Measurements from ENCODE around the gene ZKSCAN1.
"Not testable (repeated sequence)": the region's sequence is repeated elsewhere in the genome, so short reads cannot be mapped to it uniquely, and the experiment has no call there.

Gene ZKSCAN1

DNA sequence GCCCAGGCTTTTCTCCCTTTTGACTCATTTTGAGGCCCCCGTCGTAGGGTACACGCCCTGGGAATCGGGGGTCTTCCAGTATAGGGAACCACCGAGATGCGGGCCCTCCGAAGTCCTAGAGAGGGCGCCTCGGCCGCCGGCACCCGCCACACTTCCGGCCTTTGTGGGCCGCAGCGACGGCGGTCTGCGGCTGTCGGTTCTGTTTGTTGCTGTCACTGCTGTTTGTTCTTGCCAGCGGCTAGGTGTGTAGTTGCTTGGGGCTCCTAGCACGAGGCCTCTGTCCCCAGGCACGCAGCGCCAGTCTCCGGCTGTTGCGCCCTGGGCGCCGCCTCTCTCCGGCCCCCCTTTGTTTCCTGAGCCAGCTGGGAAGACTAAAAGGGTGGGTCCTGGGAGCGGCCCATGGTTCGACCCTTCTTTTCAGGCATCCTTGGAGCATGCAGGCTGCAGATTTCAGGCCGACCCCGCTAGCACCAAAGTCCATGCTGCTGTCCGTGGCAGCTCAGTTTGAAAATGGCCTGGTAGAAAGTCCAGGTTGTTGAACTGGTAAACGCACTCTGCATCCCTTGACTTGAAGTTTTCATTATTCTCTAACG, 17.8 kb upstream of the ZKSCAN1 start:
- peak; percentile 57 for DNase-seq
- TF ChIP-seq, protein P1, sequence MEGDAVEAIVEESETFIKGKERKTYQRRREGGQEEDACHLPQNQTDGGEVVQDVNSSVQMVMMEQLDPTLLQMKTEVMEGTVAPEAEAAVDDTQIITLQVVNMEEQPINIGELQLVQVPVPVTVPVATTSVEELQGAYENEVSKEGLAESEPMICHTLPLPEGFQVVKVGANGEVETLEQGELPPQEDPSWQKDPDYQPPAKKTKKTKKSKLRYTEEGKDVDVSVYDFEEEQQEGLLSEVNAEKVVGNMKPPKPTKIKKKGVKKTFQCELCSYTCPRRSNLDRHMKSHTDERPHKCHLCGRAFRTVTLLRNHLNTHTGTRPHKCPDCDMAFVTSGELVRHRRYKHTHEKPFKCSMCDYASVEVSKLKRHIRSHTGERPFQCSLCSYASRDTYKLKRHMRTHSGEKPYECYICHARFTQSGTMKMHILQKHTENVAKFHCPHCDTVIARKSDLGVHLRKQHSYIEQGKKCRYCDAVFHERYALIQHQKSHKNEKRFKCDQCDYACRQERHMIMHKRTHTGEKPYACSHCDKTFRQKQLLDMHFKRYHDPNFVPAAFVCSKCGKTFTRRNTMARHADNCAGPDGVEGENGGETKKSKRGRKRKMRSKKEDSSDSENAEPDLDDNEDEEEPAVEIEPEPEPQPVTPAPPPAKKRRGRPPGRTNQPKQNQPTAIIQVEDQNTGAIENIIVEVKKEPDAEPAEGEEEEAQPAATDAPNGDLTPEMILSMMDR (IDR thresholded peaks at IDR 0.05; ENCODE audit: low read depth, low read length) = 0 out of 2 replicates have a peak, but pooled peaks have one; percentile 4
- H3K36me3 ChIP-seq = no peaks in the 10 kb centered on the region
- no peaks in the 10 kb centered on the region for H3K9me3 ChIP-seq
- H3K4me3 ChIP-seq (ENCODE audit: low read depth, low read length) = peak overlapping the region; percentile 67
- H3K27me3 ChIP-seq = no peaks in the 10 kb centered on the region
- no peaks in the 10 kb centered on the region for H3K4me1 ChIP-seq

DNA sequence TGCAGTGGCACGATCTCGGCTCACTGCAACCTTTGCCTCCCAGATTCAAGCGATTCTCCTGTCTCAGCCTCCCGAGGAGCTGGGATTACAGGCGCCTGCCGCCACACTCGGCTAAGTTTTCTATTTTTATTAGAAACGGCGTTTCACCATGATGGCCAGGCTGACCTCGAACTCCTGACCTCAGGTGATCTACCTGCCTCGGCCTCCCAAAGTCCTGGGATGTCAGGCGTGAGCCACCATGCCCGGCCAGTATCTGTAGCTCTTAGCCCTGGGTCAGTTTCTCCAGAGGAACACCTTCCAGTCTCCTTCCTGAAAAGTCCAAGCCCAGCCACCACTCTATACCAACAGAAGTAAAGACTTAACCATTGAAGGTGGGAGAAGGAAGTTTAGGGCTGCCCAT, 15.2 kb upstream of the ZKSCAN1 start:
- DNase-seq = no peak
- Histone ChIP-seq H3K27me3 (no peaks in the 10 kb centered on the region), H3K9me3 (no peaks in the 10 kb centered on the region), H3K4me1 (no peaks in the 10 kb centered on the region), H3K36me3 (no peaks in the 10 kb centered on the region), H3K4me3 (ENCODE audit: low read depth, low read length) (no peak overlapping the region)
- TF ChIP-seq, protein P1 (IDR thresholded peaks at IDR 0.05; ENCODE audit: low read depth, low read length) = no peak

GRCh38 chr7:100003711-100004661, 11.4 kb upstream of the ZKSCAN1 start:
- Histone ChIP-seq H3K9me3 (no peaks in the 10 kb centered on the region), H3K36me3 (no peaks in the 10 kb centered on the region), H3K27me3 (no peaks in the 10 kb centered on the region), H3K4me1 (no peaks in the 10 kb centered on the region), H3K4me3 (ENCODE audit: low read depth, low read length) (no peak overlapping the region)
- DNase-seq = no peak
- TF ChIP-seq, protein P1 (IDR thresholded peaks at IDR 0.05; ENCODE audit: low read depth, low read length) = no peak

DNA sequence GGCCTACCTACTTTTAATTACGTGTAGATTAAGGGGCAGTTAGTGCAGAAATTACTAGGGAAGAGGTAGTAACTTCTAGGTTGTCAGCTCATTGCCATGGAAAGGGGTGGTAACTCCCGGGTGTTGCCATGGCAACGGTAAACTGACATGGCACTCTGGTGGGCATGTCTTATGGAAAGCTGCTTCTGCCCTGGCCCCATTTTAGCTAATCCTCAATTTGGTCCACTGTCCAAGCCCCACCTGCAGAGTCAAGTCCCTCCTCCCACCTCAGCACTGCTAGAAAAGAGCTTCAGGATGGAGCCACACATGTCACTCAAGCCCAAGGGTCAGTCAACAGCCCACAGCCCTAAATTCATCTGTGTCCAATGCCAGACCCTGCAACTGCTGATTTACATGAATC, 7.5 kb upstream of the ZKSCAN1 start:
- TF ChIP-seq, protein P1 (IDR thresholded peaks at IDR 0.05; ENCODE audit: low read depth, low read length) = no peak
- peaks cover 20% of the 10 kb centered on the region for H3K27me3 ChIP-seq
- H3K9me3 ChIP-seq = no peaks in the 10 kb centered on the region
- H3K4me3 ChIP-seq (ENCODE audit: low read depth, low read length) = no peak overlapping the region
- DNase-seq = no peak
- no peaks in the 10 kb centered on the region for H3K4me1 ChIP-seq
- H3K36me3 ChIP-seq = no peaks in the 10 kb centered on the region

DNA sequence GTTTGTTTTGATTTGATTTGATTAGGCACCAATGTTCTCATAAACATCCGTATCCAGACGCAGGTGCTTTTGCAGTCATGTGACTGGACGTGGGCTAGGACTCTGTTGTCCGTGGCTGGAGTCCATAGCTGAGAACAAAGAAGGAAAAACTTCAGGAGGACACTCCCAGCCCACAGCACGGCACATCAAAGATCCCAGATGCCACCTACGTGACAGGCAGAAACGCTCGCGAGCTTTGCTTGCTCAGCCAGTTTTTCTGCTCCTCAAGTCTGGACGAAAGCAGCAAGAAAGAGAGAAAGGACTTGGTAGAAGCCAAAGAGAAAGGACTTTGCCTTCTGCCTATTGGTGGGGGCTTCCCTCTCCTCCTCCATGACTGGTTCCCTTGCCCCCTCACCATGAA, 6.9 kb upstream of the ZKSCAN1 start:
- Histone ChIP-seq H3K4me3 (ENCODE audit: low read depth, low read length) (no peak overlapping the region), H3K27me3 (peaks cover 21% of the 10 kb centered on the region), H3K4me1 (no peaks in the 10 kb centered on the region), H3K9me3 (no peaks in the 10 kb centered on the region), H3K36me3 (no peaks in the 10 kb centered on the region)
- TF ChIP-seq, protein P1 (IDR thresholded peaks at IDR 0.05; ENCODE audit: low read depth, low read length) = no peak
- DNase-seq = no peak

DNA sequence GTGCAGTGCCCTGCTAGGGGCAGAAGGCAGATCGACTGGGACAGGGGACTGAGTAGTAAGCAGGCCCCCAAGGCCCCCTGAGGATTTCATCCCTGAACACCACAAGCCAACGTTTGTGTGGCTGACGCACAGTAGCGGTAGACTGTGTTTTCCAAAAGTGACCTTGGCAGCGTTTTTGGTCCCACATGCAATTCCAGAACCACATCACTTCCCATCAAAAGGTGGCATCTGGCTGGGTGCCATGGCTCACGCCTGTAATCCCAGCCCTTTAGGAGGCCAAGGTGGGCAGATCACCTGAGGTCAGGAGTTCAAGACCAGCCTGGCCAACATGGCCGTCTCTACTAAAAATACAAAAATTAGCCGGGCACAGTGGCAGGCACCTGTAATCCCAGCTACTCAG, 5.4 kb upstream of the ZKSCAN1 start:
- peaks cover 21% of the 10 kb centered on the region for H3K27me3 ChIP-seq
- H3K4me3 ChIP-seq (ENCODE audit: low read depth, low read length); H3K4me1 ChIP-seq; H3K9me3 ChIP-seq; H3K36me3 ChIP-seq; DNase-seq: not testable (repeated sequence)

Measured in BE2C (cell line).